Parathyroid adenoma (tissue), 2 donors: ENCODE data around the gene HIC1.

Source experiments
- H2AFZ ChIP-seq: fragments of 300-600 bp; sonication (generic); one replicate; pipeline ENCODE4 v1.7.0; 2017; ENCODE audit warnings: antibody characterized with exemption, mild to moderate bottlenecking
- H3K27ac ChIP-seq: fragments of 300-600 bp; sonication (generic); one replicate; pipeline ENCODE4 v1.7.0; 2017
- H3K27me3 ChIP-seq: fragments of 300-600 bp; sonication (generic); one replicate; pipeline ENCODE4 v1.7.0; 2017; ENCODE audit warnings: low read length; ENCODE audit not compliant: control insufficient read depth, insufficient read depth
- H3K36me3 ChIP-seq: fragments of 300-600 bp; sonication (generic); one replicate; pipeline ENCODE4 v1.7.0; 2017; ENCODE audit warnings: low read length; ENCODE audit not compliant: control insufficient read depth, insufficient read depth
- H3K4me1 ChIP-seq: fragments of 300-600 bp; sonication (generic); one replicate; pipeline ENCODE4 v1.7.0; 2017; ENCODE audit warnings: control low read depth
- H3K4me2 ChIP-seq: fragments of 300-600 bp; sonication (generic); one replicate; pipeline ENCODE4 v1.7.0; 2017; ENCODE audit warnings: low read length
- H3K4me3 ChIP-seq: fragments of 300-600 bp; sonication (generic); one replicate; pipeline ENCODE4 v1.7.0; 2017; ENCODE audit warnings: low read depth, low read length
- H3K79me2 ChIP-seq: fragments of 300-600 bp; sonication (generic); one replicate; pipeline ENCODE4 v1.7.0; 2017; ENCODE audit warnings: control low read depth
- H3K9ac ChIP-seq: fragments of 300-600 bp; sonication (generic); one replicate; pipeline ENCODE4 v1.7.0; 2017; ENCODE audit warnings: mild to moderate bottlenecking
- H3K9me3 ChIP-seq: fragments of 300-600 bp; sonication (generic); one replicate; pipeline ENCODE4 v1.7.0; 2017; ENCODE audit warnings: low read length; ENCODE audit not compliant: control insufficient read depth
- TF ChIP-seq, protein P1 (sequence below): fragments of 300-600 bp; sonication (generic); IDR thresholded peaks from one replicate; pipeline ENCODE4 v1.7.0; 2017; ENCODE audit warnings: antibody characterized with exemption, mild to moderate bottlenecking
- donor health status: primary hyperparathyroidism.

HIC1 gene

GRCh38 chr17:2090804-2091534 lies 36.1 kb downstream of the HIC1 start:
- Histone ChIP-seq H3K4me1 (peaks cover 20% of the 10 kb centered on the region), H3K9me3 (no peaks in the 10 kb centered on the region), H3K9ac (no peak overlapping the region), H2AFZ (no peak overlapping the region), H3K36me3 (no peaks in the 10 kb centered on the region), H3K79me2 (no peaks in the 10 kb centered on the region), H3K4me3 (no peak overlapping the region), H3K4me2 (no peak overlapping the region), H3K27ac (no peak overlapping the region), H3K27me3 (no peaks in the 10 kb centered on the region)
- TF ChIP-seq, protein P1, sequence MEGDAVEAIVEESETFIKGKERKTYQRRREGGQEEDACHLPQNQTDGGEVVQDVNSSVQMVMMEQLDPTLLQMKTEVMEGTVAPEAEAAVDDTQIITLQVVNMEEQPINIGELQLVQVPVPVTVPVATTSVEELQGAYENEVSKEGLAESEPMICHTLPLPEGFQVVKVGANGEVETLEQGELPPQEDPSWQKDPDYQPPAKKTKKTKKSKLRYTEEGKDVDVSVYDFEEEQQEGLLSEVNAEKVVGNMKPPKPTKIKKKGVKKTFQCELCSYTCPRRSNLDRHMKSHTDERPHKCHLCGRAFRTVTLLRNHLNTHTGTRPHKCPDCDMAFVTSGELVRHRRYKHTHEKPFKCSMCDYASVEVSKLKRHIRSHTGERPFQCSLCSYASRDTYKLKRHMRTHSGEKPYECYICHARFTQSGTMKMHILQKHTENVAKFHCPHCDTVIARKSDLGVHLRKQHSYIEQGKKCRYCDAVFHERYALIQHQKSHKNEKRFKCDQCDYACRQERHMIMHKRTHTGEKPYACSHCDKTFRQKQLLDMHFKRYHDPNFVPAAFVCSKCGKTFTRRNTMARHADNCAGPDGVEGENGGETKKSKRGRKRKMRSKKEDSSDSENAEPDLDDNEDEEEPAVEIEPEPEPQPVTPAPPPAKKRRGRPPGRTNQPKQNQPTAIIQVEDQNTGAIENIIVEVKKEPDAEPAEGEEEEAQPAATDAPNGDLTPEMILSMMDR = no peak

DNA sequence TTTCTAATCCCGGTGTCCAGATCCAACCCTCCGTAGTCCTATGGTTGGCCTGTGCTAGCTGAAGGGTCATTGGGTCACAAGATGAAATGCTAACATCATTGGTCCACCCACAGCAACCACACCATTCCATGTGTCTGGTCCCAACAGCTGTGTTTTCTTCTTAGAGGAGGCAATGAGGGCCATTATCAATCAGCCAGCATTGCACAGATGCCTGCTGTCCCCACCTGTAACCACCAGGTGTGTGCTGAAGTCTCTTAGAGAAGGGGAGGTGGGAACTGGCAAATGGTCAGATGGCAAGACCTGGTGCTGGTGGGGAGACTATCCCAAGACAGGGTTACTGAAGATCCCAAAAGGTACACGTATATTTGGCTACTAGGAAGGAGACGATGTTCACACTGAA lies 37.4 kb downstream of the HIC1 start:
- Histone ChIP-seq H3K36me3 (no peaks in the 10 kb centered on the region), H3K9ac (no peak overlapping the region), H3K4me1 (peaks cover 16% of the 10 kb centered on the region), H3K4me3 (no peak overlapping the region), H2AFZ (no peak overlapping the region), H3K27me3 (no peaks in the 10 kb centered on the region), H3K9me3 (no peaks in the 10 kb centered on the region), H3K4me2 (no peak overlapping the region), H3K79me2 (no peaks in the 10 kb centered on the region), H3K27ac (no peak overlapping the region)
- TF ChIP-seq, protein P1 = no peak

DNA sequence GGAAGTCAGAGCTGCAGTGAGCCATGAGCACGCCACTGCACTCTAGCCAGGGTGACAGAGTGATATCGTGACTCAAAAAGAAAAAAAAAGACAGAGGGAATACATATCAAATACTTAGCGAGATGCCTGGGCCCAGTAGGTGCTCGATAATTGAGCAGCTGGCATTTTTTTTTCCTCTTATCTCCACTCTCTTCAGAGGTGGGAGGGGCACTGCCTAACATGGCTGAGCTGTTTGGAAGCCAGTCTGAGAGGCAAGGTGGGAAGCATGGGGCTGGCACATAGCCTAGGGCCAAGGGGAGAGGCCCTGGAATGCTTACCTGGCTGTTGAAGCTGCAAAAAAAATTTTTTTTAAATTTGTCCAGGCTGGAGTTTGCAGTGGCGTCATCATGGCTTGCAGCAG lies 38.4 kb downstream of the HIC1 start:
- no peak overlapping the region for H3K9ac ChIP-seq
- no peak overlapping the region for H3K4me3 ChIP-seq
- no peak overlapping the region for H3K4me2 ChIP-seq
- TF ChIP-seq, protein P1 = no peak
- H2AFZ ChIP-seq = no peak overlapping the region
- H3K79me2 ChIP-seq = peaks cover 2% of the 10 kb centered on the region
- no peaks in the 10 kb centered on the region for H3K9me3 ChIP-seq
- no peaks in the 10 kb centered on the region for H3K27me3 ChIP-seq
- no peaks in the 10 kb centered on the region for H3K36me3 ChIP-seq
- H3K27ac ChIP-seq = no peak overlapping the region
- peaks cover 16% of the 10 kb centered on the region for H3K4me1 ChIP-seq

DNA sequence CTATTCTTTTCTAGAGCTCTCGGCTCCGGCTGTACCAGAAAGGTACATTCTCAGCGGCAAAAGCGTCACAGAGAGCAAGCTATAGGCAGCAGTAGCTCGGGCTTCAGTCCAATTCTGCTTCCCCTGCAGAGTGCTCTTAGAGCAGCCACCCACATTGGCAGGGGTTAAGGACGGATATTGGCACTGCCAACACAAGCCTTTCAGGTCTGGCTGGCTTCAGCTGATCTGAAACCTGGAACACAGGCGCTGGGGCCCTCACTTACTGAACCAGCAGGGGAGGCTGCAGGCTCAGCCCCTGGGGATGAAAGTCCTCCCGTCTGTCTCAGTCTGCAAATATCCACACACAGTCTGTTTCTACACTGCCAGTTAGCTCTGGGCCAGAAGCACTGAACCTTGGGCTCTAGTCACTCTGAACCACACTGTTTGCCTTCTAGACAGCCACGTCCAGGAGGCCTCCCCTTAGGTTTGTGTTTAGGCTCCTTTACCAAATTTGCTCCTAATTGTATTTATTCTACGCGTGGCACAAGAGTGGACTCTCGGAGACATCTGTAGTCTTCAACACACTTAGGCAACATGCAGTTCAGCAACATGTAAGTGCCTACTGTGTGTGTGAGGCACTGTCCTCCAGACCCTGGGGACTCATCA lies 40.1 kb downstream of the HIC1 start:
- no peak overlapping the region for H3K4me2 ChIP-seq
- no peak overlapping the region for H3K27ac ChIP-seq
- TF ChIP-seq, protein P1 = peak; percentile 5
- no peak overlapping the region for H2AFZ ChIP-seq
- no peaks in the 10 kb centered on the region for H3K36me3 ChIP-seq
- no peaks in the 10 kb centered on the region for H3K9me3 ChIP-seq
- peaks cover 6% of the 10 kb centered on the region for H3K79me2 ChIP-seq
- no peak overlapping the region for H3K4me3 ChIP-seq
- H3K4me1 ChIP-seq = peaks cover 4% of the 10 kb centered on the region
- no peaks in the 10 kb centered on the region for H3K27me3 ChIP-seq
- no peak overlapping the region for H3K9ac ChIP-seq

GRCh38 chr17:2095536-2095910 lies 40.6 kb downstream of the HIC1 start:
- H3K79me2 ChIP-seq = peaks cover 6% of the 10 kb centered on the region
- TF ChIP-seq, protein P1 = no peak
- no peak overlapping the region for H3K4me2 ChIP-seq
- no peak overlapping the region for H2AFZ ChIP-seq
- no peaks in the 10 kb centered on the region for H3K9me3 ChIP-seq
- H3K4me3 ChIP-seq = no peak overlapping the region
- H3K27ac ChIP-seq = no peak overlapping the region
- H3K27me3 ChIP-seq = no peaks in the 10 kb centered on the region
- no peaks in the 10 kb centered on the region for H3K36me3 ChIP-seq
- no peaks in the 10 kb centered on the region for H3K4me1 ChIP-seq
- H3K9ac ChIP-seq = no peak overlapping the region
